Nephron (organoid): ENCODE measurements around the gene CLP1.

Source experiments
- H3K27ac Mint-ChIP-seq, 3 experiments: 2 replicates each; pipeline ENCODE4 v1.8.0; 2020; ENCODE audit warnings: mixed read lengths in 3 of 3, mild to moderate bottlenecking in 2 of 3, moderate library complexity in 1 of 3
- H3K27me3 Mint-ChIP-seq: 2 replicates; pipeline ENCODE4 v1.8.0; 2021; ENCODE audit warnings: low read depth, mild to moderate bottlenecking, moderate library complexity, mixed read lengths
- H3K36me3 Mint-ChIP-seq: 2 replicates; pipeline ENCODE4 v1.8.0; 2020; ENCODE audit warnings: low read depth, mixed read lengths
- H3K4me1 Mint-ChIP-seq: 2 replicates; pipeline ENCODE4 v1.8.0; 2020; ENCODE audit warnings: mixed read lengths
- H3K4me3 Mint-ChIP-seq, 3 experiments: 2 replicates each; pipeline ENCODE4 v1.8.0; 2020; ENCODE audit warnings: mild to moderate bottlenecking in 3 of 3, mixed read lengths in 3 of 3, moderate library complexity in 2 of 3
- H3K9me3 Mint-ChIP-seq: 2 replicates; pipeline ENCODE4 v1.8.0; 2020; ENCODE audit warnings: mixed read lengths
- TF ChIP-seq, protein P1 (sequence below), 3 experiments: fragments of 200-600 bp; sonication (generic); IDR thresholded peaks; one replicate each; pipeline ENCODE4 v1.5.0; 2021; ENCODE audit warnings: antibody characterized with exemption in 3 of 3; ENCODE audit not compliant: unreplicated experiment in 3 of 3

The CLP1 gene

DNA sequence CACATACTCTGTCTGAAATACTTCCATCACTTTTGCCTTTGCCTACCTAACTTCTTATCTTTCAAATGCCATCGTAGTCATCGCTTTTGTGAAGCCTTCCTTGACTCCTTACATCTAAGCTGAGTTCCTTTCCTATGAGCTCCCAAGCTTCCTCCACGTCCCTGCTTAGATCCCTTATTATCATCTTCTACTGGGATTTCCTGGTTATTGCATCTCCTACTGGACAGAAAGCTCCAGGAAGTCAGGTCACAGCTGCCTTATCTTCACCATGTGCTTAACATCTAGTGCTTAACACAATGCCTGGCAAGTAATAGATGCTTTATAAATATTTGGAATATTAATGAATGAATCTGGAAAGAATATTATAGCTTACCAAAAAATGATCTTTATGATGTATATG is 13.8 kb upstream of the CLP1 start:
- TF ChIP-seq, protein P1, sequence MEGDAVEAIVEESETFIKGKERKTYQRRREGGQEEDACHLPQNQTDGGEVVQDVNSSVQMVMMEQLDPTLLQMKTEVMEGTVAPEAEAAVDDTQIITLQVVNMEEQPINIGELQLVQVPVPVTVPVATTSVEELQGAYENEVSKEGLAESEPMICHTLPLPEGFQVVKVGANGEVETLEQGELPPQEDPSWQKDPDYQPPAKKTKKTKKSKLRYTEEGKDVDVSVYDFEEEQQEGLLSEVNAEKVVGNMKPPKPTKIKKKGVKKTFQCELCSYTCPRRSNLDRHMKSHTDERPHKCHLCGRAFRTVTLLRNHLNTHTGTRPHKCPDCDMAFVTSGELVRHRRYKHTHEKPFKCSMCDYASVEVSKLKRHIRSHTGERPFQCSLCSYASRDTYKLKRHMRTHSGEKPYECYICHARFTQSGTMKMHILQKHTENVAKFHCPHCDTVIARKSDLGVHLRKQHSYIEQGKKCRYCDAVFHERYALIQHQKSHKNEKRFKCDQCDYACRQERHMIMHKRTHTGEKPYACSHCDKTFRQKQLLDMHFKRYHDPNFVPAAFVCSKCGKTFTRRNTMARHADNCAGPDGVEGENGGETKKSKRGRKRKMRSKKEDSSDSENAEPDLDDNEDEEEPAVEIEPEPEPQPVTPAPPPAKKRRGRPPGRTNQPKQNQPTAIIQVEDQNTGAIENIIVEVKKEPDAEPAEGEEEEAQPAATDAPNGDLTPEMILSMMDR (IDR thresholded peaks at IDR 0.05; ENCODE audit: unreplicated experiment in 3 of 3) = no peak
- no peaks in the 10 kb centered on the region for H3K9me3 Mint-ChIP-seq
- peaks cover 16% of the 10 kb centered on the region for H3K27me3 Mint-ChIP-seq
- peak overlapping the region; percentile 19 to 48 (median 45) for H3K27ac Mint-ChIP-seq
- peak overlapping the region; percentile 8 to 76 (median 29) for H3K4me3 Mint-ChIP-seq
- H3K36me3 Mint-ChIP-seq = peaks cover 21% of the 10 kb centered on the region
- H3K4me1 Mint-ChIP-seq = peaks cover 82% of the 10 kb centered on the region

DNA sequence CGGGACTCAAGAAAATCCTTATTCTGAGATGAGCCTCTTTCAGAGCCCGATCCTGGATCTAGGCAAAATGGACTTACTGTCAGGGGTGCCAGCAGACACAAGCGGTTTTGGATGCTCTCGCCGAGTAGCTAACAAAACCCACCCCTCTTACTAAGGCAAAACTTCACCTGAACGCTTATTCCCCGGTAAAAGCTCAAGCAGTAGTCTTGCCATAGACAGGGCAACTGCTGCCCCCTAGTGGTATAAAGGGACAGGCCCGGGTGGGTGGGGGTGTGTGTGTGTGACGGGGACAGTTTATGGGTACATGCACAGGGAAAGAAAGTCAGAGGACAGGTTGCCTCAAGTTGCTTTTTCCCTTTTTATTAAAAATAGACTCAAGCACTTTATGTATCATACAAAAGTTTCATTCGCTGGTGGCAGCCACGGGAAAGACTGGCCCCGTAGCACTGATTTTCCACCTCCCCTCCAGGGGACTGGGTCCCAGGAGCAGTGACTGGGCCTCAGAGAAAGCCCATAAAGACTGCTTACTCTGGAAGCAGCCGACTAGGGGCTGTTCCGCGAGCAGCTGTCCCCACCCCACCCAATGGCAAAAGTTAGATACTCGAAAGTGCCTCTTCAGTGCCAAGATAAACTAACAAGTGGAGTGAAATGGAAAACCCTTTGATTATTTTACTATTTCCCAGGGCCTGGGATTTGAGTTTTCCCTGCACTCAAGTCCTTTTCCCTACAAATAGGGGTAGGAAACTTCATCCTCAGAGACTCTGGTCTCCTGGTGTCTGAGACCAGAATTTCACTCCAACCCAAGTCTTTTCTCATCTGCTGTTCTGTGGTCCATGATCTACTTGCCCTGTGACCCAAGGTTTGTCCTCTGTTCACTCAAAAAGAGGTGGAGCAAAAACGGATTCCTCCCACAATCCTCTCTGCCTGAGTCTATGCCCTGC is 12.5 kb upstream of the CLP1 start:
- Mint-ChIP-seq H3K27me3 (peaks cover 12% of the 10 kb centered on the region), H3K4me1 (peaks cover 89% of the 10 kb centered on the region), H3K9me3 (no peaks in the 10 kb centered on the region), H3K36me3 (peaks cover 21% of the 10 kb centered on the region), H3K27ac (peak overlapping the region; percentile 13 to 74 (median 69)), H3K4me3 (peak overlapping the region in 2 of 3 experiments; percentile 37 to 65)
- TF ChIP-seq, protein P1 (IDR thresholded peaks at IDR 0.05; ENCODE audit: unreplicated experiment in 3 of 3) = peak; percentile 86 to 93 (median 87)

- Mint-ChIP-seq H3K9me3 (no peaks in the 10 kb centered on the region), H3K4me1 (peaks cover 89% of the 10 kb centered on the region), H3K4me3 (peak overlapping the region in 2 of 3 experiments; percentile 3 to 31), H3K36me3 (peaks cover 20% of the 10 kb centered on the region), H3K27ac (peak overlapping the region; percentile 13 to 69 (median 32)), H3K27me3 (peaks cover 12% of the 10 kb centered on the region)
- TF ChIP-seq, protein P1 (IDR thresholded peaks at IDR 0.05; ENCODE audit: unreplicated experiment in 3 of 3) = no peak
Measured at GRCh38 chr11:57645689-57646085, 11.9 kb upstream of the CLP1 start.

GRCh38 chr11:57646194-57646798 is 11.3 kb upstream of the CLP1 start:
- Mint-ChIP-seq H3K4me3 (peak overlapping the region; percentile 81 to 84 (median 82)), H3K36me3 (peaks cover 14% of the 10 kb centered on the region), H3K27ac (peak overlapping the region; percentile 13 to 69 (median 32))

DNA sequence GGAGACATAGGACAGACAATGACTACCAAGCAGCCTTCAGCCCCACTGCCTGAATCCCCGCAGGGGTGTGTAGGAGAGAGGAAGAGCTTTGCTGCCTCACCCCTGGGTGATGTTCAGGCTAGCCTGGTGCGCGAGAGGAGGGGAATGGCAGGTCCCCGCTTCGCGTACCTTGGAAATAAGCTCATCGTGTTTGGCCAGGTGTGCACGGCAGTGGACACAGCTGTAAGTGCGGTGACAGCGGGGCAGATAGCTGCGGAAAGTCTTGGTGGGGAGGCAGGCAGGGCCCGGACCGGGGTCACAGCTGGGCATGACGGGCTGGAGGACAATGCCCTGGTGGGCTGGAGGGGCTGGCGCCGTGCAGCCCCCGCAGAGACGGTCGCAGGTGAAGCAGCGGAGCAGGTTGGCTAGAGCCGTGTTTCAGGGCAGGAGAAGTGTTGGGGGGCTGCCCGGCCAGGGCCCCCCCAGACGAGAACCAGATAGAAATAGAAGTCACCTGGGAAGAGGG is 10.7 kb upstream of the CLP1 start:
- Mint-ChIP-seq H3K27ac (peak overlapping the region; percentile 19 to 69 (median 27)), H3K4me3 (peak overlapping the region; percentile 81 to 84 (median 82)), H3K27me3 (peaks cover 12% of the 10 kb centered on the region), H3K4me1 (peaks cover 85% of the 10 kb centered on the region), H3K9me3 (no peaks in the 10 kb centered on the region), H3K36me3 (peaks cover 9% of the 10 kb centered on the region)
- TF ChIP-seq, protein P1 (IDR thresholded peaks at IDR 0.05; ENCODE audit: unreplicated experiment in 3 of 3) = no peak

More at GRCh38 chr11:57646194-57646798, 11.3 kb upstream of the CLP1 start:
- peaks cover 12% of the 10 kb centered on the region for H3K27me3 Mint-ChIP-seq
- peaks cover 89% of the 10 kb centered on the region for H3K4me1 Mint-ChIP-seq
- TF ChIP-seq, protein P1 (IDR thresholded peaks at IDR 0.05; ENCODE audit: unreplicated experiment in 3 of 3) = no peak
- H3K9me3 Mint-ChIP-seq = no peaks in the 10 kb centered on the region
